ENCODE results near the gene INVS. TPM values are rescaled to one million over a fixed set of nuclear protein-coding genes. Genes with fewer than 3 reads are reported as not detected.

The INVS gene
- polyA plus RNA-seq, 3 donors: 2.9 to 6.7 (median 4.2) TPM

DNA sequence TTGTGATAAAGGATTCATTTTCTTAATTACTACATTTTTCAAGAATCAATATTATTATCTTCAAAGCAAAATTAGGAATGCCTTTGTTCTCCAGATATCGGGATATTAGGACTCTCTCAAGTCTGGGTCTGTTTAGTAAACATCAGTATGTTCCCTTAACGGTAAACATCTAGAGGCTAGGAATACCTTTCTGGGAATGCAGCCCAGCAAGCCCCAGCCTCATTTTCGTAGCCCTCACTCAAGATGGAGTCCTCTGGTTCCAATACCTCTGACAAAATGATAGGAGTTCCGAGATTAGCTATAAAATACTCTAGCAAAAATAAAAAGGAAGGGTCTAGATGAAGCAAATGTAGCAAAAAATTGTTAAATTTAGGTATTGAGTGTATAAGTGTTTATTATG lies 169.2 kb downstream of the INVS start:
- intact Hi-C loops (cut with micrococcal nuclease): no loop called here
- H3K4me1 ChIP-seq (ENCODE audit: control insufficient read depth in 1 of 2, insufficient read depth in 2 of 2, low read length in 2 of 2): no peaks in the 10 kb centered on the region
- H4K20me1 ChIP-seq (ENCODE audit: insufficient read depth, low read length): no peaks in the 10 kb centered on the region
- no peak for DNase-seq
- Mint-ChIP-seq H3K4me1 (no peaks in the 10 kb centered on the region), H3K27me3 (ENCODE audit: low read depth in 3 of 3) (no peaks in the 10 kb centered on the region), H3K9me3 (no peaks in the 10 kb centered on the region), H3K27ac (no peak overlapping the region), H3K36me3 (peaks cover 25 to 27% of the 10 kb centered on the region in 2 donors), H3K4me3 (no peak overlapping the region)
- no peaks in the 10 kb centered on the region for H3K79me2 ChIP-seq (ENCODE audit: insufficient read depth, low read length)
- H2AFZ ChIP-seq (ENCODE audit: insufficient read depth, low read depth, low read length, poor library complexity, severe bottlenecking): no peak overlapping the region
- no peak overlapping the region for H3K4me2 ChIP-seq (replicated peaks; ENCODE audit: extremely low read depth, low read length, poor library complexity, severe bottlenecking)
- H3K9ac ChIP-seq (ENCODE audit: insufficient read depth, low read length, poor library complexity, severe bottlenecking): no peak overlapping the region
- 100% methylated on average over 1 of the region's 4 CpGs for WGBS (ENCODE audit: insufficient coverage)
- H3K27ac ChIP-seq (ENCODE audit: low read depth in 1 of 2, low read length in 2 of 2): no peak overlapping the region
- H3K27me3 ChIP-seq (ENCODE audit: control insufficient read depth in 2 of 2, insufficient read depth in 2 of 2, low read length in 2 of 2): no peaks in the 10 kb centered on the region
- H3K4me3 ChIP-seq (replicated peaks in 1 of 3; ENCODE audit: low read depth in 2 of 3, low read length in 3 of 3): no peak overlapping the region
- H3K9me3 ChIP-seq (replicated peaks in 1 of 2; ENCODE audit: control insufficient read depth in 1 of 2, insufficient read depth in 1 of 2, low read length in 2 of 2): no peaks in the 10 kb centered on the region
- peaks cover 8 to 19% of the 10 kb centered on the region in 2 donors for H3K36me3 ChIP-seq (replicated peaks in 1 of 2; ENCODE audit: control insufficient read depth in 1 of 2, insufficient read depth in 2 of 2, low read length in 2 of 2)
- TF ChIP-seq, protein P1, sequence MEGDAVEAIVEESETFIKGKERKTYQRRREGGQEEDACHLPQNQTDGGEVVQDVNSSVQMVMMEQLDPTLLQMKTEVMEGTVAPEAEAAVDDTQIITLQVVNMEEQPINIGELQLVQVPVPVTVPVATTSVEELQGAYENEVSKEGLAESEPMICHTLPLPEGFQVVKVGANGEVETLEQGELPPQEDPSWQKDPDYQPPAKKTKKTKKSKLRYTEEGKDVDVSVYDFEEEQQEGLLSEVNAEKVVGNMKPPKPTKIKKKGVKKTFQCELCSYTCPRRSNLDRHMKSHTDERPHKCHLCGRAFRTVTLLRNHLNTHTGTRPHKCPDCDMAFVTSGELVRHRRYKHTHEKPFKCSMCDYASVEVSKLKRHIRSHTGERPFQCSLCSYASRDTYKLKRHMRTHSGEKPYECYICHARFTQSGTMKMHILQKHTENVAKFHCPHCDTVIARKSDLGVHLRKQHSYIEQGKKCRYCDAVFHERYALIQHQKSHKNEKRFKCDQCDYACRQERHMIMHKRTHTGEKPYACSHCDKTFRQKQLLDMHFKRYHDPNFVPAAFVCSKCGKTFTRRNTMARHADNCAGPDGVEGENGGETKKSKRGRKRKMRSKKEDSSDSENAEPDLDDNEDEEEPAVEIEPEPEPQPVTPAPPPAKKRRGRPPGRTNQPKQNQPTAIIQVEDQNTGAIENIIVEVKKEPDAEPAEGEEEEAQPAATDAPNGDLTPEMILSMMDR (IDR thresholded peaks at IDR 0.05): no peak

DNA sequence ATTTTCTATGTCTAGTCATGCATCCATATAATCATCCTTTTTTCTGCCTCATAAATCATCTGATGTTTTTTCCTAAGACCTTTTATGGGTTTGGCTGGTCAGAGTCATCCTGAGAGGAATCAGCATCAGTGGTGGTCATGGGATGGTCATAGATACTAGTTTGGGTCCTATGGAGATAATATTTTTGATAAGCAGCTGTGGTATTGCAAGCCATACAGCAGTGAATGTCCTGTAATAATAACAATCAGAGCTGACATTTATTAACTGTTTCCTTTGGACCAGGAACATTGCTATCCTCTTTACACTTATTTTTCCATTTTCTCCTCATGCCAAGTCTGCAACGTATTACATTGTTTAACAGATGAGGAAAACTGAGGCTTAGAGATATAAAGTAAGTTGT lies 170.6 kb downstream of the INVS start:
- Mint-ChIP-seq H3K4me3 (no peak overlapping the region), H3K36me3 (peaks cover 26 to 32% of the 10 kb centered on the region in 2 donors), H3K27me3 (ENCODE audit: low read depth in 3 of 3) (no peaks in the 10 kb centered on the region), H3K9me3 (no peaks in the 10 kb centered on the region), H3K4me1 (no peaks in the 10 kb centered on the region), H3K27ac (no peak overlapping the region)
- Histone ChIP-seq H2AFZ (ENCODE audit: insufficient read depth, low read depth, low read length, poor library complexity, severe bottlenecking) (no peak overlapping the region), H3K4me1 (ENCODE audit: control insufficient read depth in 1 of 2, insufficient read depth in 2 of 2, low read length in 2 of 2) (no peaks in the 10 kb centered on the region), H3K4me2 (replicated peaks; ENCODE audit: extremely low read depth, low read length, poor library complexity, severe bottlenecking) (no peak overlapping the region), H3K27ac (ENCODE audit: low read depth in 1 of 2, low read length in 2 of 2) (no peak overlapping the region), H3K79me2 (ENCODE audit: insufficient read depth, low read length) (no peaks in the 10 kb centered on the region), H3K9ac (ENCODE audit: insufficient read depth, low read length, poor library complexity, severe bottlenecking) (no peak overlapping the region), H3K4me3 (replicated peaks in 1 of 3; ENCODE audit: low read depth in 2 of 3, low read length in 3 of 3) (no peak overlapping the region), H3K36me3 (replicated peaks in 1 of 2; ENCODE audit: control insufficient read depth in 1 of 2, insufficient read depth in 2 of 2, low read length in 2 of 2) (peaks cover 7 to 22% of the 10 kb centered on the region in 2 donors), H3K27me3 (ENCODE audit: control insufficient read depth in 2 of 2, insufficient read depth in 2 of 2, low read length in 2 of 2) (no peaks in the 10 kb centered on the region), H3K9me3 (replicated peaks in 1 of 2; ENCODE audit: control insufficient read depth in 1 of 2, insufficient read depth in 1 of 2, low read length in 2 of 2) (no peaks in the 10 kb centered on the region), H4K20me1 (ENCODE audit: insufficient read depth, low read length) (no peaks in the 10 kb centered on the region)
- intact Hi-C loops (cut with micrococcal nuclease): no loop called here
- TF ChIP-seq, protein P1 (IDR thresholded peaks at IDR 0.05): no peak
- DNase-seq: no peak
- WGBS (ENCODE audit: insufficient coverage): no CpG with 5 or more reads among the region's 1 CpG
